ENCODE data around the gene CCDC63.
"Not testable (repeated sequence)": the region's sequence is repeated elsewhere in the genome, so short reads cannot be mapped to it uniquely, and the experiment has no call there.

Gene CCDC63

DNA sequence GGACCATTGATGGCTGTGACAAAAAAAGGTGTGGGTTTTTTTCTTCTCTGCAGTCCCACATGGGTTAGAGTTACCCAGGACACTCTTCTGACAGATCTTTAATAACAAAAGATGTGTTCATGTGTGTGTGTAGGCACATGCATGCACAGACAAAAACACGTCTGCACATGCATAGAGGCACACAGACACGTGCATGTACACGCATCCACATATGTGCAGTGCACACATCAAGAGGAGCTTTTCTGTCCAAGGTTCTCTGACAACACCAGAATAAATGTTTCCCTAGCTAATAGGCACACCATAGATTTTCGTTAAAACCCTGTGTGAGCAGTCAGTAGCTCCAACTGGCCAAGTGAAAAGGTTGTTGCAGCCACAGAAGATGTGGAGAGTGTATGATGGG, 76.4 kb downstream of the CCDC63 start:
- DNase-seq (ENCODE audit: low read depth) = no peak

DNA sequence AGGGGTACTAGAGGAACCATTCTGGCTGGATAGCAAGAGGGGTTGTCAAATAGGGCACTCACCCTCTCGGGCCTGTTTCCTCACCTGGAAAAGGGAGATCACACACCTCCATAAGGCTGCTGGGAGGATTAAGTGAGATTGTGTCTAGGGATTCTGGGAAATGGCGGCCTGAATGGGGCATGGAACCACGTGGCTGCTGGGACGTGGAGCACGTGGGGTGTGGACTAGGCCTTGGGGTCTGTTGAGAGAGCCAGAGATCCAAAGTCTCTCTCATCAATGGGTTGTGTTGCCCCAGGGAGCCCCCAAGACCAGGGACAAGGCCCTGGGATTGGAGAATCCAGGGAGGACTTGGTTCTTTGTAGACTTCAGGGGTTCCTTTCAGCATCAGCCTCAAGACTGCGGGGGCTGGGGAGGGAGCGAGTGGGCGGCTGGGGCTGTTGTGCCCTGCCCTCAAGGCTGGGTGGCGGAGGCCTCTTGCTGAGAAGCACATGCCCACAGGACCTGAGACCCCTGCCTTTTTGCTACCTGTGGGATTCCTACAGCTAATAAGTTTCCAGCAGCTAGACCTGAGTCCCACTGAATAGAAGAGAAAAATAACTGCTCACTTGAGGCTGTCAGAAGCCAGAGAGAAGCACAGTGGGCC, 77.0 kb downstream of the CCDC63 start:
- DNase-seq (ENCODE audit: low read depth) = no peak

DNA sequence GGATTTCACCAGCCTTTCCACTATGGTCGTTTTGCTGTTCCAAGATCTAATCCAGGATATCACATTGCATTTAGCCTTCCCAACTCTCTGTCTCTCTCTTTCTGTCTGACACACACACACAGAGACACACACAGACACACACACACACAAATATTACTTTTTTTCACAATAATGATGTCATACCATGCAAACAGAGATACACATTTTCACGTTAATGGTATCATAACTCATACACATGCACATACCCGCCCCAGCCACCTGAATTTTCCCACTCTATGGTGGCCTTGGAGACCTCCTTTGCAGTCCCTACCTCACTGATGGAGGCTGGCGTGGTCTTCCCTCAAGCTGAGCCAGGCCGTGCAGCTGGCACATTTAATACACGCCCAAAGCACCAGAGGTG, 80.8 kb downstream of the CCDC63 start:
- DNase-seq (ENCODE audit: low read depth) = no peak

DNA sequence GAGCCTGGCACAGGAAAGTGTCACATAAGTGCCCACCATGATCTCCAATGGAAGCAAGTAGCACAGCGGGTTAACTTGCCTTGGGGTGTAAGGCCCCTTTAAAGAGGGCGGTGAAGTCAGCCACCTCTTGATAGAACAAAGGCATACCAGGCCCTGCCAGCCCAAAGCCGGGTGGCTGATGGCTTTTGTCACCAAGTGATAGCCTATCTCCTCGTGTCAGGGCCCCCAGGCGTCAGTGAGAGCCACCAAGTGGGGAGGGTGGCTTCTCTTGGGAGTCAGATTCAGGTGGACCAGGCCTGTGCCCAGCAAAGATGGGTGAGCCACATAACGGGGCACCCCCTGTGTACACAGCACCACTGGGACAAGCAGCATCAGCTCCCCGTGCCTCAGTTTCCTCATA, 81.9 kb downstream of the CCDC63 start:
- no peak for DNase-seq (ENCODE audit: low read depth)

DNA sequence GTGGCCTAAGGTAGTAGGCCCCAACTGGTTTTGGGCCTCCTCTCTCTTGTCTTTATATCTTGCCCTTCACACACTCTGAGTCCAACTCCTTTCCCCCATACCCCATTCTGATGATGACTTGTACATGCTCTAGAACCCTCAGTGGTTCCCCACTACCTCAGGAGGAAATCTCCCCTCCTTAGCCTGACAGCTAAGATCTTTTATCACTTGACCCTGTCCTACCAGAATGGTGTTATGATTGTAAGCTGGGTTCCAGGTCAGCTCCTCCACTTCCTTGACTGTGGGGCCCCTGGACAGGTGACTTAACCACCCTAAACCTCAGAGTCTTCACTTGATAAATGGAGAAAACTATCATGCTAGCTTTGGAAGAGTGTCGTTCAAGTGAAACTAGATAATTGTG, 83.0 kb downstream of the CCDC63 start:
- no peak for DNase-seq (ENCODE audit: low read depth)

DNA sequence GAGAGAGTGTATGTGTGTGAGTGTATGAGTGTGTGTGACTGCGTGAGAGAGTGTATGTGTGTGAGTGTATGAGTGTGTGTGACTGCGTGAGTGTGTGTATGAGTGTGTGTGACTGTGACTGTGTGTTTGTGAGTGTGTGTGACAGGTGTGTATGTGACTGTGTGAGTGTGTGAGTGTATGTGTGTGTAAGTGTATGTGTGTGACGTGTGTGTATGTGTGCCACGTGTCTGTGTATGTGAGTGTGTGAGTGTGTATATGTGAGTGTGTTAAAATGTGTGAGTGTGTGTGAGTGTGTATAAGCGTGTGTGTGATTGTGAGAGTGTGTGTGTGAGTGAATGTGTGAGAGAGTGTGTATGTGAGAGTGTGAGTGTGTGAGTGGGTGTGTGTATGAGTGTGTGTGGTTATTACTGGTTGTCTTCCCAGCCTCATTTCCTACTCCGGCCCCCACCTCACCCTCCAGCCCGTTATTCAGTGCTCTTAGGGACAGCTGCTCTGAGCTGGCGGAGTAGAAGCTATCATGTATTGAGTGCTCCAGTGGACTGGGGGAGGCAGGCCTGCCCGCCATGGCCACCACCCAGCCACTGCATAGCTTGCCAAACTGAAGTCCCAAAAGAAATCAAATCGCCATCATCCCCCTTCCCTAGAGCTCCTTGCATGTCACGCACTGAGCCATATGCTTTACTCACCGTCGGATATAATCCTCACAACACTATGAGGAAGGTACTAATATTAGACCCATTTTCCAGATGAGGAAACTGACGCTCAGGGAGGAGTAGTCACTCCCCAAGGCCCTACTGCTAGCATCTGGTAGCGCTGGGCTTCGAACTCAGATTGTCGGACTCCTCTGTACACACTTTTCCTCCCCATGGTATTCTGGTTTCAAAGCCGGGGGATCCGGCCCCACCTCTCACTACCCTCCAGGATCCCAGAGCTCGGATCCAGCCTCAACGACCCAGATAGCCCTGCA, 83.8 kb downstream of the CCDC63 start:
- no peak for DNase-seq (ENCODE audit: low read depth)

DNA sequence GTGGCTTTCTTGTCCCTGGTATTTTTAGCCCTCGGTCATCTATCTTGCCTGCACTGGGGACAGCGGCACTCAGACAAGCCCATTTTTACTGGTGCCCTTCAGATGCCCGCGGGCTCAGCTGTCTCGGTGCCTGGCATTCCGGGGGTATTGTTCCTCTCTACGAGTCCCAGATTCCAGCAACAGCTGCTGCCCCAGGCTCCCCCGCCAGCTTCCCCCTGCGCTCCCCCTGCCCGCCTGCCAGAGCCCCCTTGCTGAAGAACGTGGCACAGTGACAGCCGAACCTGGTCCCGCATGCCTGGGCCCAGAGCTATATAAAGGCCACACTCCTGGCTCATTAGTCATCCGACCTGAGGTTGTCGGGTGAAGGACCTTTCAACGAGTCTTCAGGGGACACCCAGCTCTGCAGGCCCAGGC, 84.5 kb downstream of the CCDC63 start:
- DNase-seq (ENCODE audit: low read depth) = no peak

DNA sequence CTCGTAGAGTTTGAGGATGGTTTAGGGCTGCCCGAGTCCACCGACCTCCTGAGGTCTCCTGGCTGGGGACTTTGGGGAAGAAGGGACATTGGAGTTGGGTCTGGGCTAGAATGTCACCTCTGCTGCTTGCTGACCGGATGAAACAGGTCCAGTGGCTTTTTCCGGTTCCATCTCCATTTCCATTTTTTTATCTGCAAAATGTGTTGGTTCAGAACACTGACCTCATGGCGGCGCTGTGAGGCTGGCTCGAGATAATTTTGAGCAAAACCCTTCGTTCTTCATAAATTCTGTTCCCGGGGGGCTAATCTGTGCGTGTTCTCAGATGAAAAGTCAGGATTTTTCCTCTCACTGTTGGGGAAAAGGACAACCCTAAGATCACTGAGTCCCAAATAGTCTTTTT, 85.3 kb downstream of the CCDC63 start:
- peak; percentile 10 for DNase-seq (ENCODE audit: low read depth)

DNA sequence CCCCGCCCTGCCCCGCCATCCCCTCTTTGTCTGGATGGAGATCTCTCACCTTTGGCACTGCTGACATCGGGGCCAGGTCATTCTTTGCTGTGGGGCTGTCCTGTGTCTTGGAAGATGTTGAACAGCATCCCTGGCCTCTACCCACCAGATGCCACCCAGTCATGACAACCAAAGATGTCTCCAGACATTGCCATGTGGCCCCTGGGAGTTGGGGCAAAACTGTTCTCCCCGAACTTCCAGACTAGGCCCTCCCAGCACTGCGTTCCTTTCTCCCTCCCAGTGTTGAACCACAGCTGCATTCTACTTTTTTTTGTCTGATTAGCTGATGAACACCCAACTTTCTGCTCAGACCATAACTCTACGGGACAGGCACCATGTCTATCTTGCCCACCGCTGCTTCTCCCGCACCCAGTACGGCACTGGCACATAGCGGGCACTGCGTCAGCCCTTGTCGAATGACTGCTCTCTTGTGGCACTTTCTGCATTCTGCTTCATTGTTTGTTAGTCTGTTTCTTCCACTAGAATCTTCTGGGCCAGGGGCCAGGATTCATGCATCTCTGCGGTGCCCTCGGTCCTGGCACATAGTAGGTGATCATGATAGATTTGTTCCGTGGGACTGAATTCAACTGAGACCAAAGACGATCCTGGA, 86.7 kb downstream of the CCDC63 start:
- DNase-seq (ENCODE audit: low read depth) = no peak

DNA sequence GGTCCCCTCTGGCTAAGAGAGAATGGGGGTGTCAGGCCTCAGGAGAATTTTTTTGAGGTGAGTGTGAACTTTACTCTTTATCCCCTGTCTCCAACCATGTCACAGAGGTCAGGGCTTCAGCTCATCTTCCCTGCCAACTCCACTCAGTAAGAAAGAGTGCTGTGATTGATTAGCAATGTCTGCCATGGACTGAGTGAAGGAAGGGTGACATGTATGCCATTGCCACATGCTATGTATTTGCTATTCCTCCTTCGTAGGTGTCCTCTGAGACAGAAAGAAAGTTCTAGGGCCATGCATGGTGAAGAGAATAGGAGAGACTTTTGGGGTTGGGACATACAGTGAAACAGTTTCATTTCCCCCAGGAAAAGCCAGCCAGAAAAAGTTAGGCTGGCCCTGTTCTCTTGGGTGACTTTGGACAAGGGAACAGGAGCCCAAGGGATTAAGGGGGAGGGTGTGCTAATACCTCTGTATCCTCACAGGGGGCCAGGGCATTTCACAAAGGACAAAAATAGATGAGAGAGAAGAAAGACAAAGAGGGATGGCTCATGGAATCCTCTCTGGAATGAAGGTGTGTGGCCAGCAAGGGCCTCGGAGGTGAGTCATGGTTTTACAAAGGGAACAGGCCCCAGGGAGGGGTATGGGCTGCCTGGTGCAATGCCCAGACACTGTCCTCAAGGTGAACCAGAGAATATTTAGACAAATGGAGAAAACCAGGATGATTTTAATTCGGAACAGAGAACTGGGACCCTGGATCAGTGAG, 87.5 kb downstream of the CCDC63 start:
- DNase-seq (ENCODE audit: low read depth) = peak; percentile 6

DNA sequence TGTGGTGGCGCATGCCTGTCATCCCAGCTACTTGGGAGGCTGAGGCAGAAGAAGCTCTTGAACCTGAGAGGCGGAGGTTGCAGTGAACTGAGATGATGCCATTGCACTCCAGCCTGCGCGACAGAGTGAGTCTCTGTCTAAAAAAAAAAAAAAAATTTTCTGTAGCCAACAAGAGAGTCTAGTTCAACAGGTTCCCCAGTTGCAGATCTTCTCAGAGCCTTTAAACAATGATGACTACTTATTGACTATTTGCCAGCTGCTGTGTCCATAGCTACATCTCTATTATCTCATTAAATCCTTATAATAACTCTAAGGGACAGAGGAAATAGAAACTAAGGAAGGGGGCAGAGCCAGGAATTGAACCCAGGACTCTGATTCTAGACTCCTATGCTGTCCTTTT, 88.8 kb downstream of the CCDC63 start:
- no peak for DNase-seq (ENCODE audit: low read depth)

DNA sequence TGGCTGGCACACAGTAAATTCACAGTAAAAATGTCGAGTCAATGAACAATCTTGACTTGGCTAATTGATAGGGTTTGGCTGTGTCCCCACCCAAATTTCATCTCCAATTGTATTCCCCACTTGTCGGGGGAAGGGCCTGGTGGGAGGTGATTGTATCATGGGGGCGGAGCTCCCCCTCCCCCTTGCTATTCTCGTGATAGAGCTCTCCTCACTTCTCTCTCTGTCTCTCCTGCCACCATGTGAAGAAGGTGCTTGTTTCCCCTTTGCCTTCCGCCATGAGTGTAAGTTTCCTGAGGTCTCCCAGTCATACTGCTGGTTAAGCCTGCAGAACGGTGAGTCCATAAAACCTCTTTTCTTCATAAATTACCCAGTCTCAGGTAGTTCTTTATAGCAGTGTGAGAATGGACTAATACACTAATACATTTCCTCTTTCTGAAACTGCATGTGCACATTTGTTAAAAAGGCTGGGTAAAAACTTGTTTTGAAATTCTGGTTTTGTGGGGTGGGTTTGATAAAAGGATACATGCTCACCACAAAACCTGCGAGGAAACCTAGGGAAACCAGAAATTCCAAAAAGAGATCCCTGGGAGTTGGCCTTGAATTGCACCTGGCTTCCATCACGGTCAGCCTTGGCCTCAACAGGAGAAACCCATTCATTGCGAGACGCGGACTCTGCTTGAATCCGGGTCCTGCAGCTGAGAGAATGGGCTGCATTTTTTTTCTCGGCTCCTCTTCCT, 89.7 kb downstream of the CCDC63 start:
- DNase-seq (ENCODE audit: low read depth) = no peak

DNA sequence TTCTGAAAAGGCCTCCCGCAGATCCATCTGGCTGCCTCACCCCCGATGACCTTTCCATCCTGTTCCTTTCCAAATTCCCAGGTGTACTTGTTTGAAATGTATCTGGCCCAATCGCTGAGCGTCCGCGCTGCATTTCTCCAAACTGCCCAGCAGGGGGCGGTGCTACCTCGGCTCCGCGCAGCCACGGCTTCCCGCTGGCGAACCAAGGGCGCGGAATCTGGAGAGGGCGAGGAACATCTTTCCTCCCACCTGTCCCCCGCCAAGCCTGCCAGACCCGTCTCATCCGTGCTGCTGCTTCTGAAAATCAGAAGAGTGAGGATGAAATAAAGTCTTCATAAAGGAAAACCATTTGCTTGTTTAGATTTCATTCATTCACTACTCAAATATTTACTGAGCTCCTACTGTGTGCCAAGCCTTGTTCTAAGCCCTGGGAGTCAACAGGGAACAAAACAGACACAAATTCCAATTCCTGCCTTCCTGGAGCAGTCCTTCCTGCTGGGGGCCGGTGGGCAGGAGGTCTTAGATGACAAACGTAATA, 90.4 kb downstream of the CCDC63 start:
- peak; percentile 33 for DNase-seq (ENCODE audit: low read depth)

DNA sequence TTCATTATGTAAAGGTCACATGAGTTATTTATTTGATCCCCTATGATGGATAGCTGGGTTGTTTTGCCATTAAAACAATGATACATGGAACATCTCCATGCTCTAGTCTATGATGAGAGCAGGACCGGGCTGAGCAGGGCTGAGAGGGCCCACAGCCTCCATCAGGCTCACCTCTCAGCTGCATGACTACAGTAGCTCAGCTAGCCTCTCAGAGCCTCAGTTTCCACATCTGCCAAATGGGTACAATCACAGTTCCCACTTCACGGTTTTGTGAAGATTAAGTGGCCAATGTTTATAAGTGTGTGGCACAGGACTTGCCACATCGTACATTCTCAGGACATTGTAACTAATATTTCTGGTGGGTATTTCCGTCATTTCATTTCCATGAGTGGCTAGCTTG, 93.5 kb downstream of the CCDC63 start:
- no peak for DNase-seq (ENCODE audit: low read depth)

DNA sequence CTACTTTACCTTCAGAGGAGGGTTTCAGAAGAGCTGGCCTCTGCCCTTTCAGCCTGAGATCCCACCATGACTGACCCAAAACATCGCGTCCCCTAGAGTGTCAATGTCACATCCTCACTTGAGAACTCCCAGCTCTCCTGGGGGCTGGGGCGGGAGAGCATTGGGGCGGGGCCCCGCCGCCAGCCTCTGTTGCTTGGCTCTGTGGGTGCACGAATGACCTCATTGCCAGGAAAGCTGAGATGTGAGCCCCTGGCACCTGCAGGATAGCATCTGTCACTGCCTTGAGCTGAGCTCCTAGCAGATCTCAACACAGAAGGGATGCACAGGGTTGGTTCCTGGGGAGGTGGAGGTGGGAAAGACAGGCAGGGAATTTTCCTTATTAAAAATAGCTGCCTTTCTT, 94.1 kb downstream of the CCDC63 start:
- no peak for DNase-seq (ENCODE audit: low read depth)

DNA sequence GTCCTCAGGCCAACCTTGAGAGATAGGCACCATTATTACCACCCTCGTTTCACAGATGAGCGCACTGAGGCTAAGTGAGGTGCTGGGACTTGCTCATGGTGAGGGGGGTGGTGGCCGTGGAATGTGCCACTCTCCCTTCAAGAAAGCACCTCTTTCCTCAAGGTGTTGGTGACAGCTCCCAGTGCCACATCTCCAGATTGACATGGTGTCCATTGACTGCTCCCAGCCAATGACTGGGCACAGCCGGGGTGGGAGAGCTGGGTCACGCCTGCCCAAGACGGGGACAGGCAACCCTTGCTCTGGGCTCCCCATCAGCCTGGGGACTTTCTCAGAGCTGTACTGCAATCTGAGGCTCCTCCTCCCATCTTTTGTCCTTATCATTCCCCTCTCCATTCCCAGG, 94.6 kb downstream of the CCDC63 start:
- no peak for DNase-seq (ENCODE audit: low read depth)

DNA sequence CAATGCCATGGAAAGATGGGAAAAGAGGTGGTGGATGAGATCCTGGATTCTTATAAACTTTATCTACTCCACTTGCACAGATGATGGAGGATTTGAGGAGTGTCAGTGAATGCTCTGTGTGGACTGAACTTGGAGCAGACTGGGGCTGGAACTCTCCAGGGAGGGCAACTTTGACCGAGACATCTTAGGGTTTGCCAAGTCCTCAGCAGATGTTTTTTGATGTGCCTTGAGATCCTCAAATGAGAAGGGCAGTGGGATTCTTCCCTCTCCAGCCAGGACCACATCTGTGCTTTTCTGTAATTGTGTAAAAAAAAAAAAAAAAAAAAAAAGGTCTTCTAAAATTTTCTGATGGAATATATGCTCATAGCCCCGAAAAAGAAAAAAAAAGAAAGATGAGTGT, 96.6 kb downstream of the CCDC63 start:
- DNase-seq (ENCODE audit: low read depth) = no peak

DNA sequence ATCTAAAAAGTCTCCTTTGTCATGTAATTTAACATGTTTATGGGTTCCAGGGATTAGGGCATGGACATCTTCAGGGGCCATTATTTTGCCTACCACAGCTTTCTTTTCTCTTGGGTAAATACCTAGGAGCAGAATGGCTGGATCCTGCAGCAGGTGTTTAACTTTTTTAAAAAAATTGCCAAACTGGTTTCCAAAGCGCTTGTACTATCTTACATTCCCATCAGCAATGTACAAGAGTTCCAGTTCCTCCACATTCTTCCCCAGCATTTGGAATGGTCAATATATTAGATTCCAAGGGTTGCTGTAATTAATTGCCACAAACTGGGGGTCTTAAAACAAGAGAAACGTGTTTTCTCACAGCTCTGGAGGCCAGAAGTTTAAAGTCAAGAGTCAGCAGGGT, 101.3 kb downstream of the CCDC63 start:
- DNase-seq (ENCODE audit: low read depth) = no peak

DNA sequence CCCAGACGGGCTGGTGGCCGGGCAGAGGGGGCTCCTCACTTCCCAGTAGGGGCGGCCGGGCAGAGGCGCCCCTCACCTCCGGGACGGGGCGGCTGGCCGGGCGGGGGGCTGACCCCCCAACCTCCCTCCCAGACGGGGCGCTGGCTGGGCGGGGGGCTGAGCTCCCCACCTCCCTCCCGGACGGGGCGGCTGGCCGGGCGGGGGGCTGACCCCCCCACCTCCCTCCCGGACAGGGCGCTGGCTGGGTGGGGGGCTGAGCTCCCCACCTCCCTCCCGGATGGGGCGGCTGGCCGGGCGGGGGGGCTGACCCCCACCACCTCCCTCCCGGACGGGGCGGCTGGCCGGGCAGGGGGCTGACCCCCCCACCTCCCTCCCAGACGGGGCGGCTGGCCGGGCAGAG, 103.7 kb downstream of the CCDC63 start:
- not testable (repeated sequence) for DNase-seq (ENCODE audit: low read depth)

DNA sequence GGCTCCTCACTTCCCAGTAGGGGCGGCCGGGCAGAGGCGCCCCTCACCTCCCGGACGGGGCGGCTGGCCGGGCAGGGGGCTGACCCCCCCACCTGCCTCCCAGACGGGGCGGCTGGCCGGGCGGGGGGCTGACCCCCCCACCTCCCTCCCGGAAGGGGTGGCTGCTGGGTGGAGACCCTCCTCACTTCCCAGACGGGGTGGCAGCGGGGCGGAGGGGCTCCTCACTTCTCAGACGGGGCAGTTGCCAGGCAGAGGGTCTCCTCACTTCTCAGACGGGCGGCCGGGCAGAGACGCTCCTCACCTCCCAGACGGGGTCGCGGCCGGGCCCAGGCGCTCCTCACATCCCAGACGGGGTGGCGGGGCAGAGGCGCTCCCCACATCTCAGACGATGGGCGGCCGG, 104.1 kb downstream of the CCDC63 start:
- not testable (repeated sequence) for DNase-seq (ENCODE audit: low read depth)
